ENCODE results near the gene CLTC.

CLTC gene

GRCh38 chr17:59723041-59723440, 103.3 kb downstream of the CLTC start:
- DNase-seq (ENCODE audit: low read depth in 1 of 2, low spot score in 1 of 2) = no peak

GRCh38 chr17:59723607-59724006, 103.9 kb downstream of the CLTC start:
- no peak for DNase-seq (ENCODE audit: low read depth in 1 of 2, low spot score in 1 of 2)

GRCh38 chr17:59725691-59726090, 106.0 kb downstream of the CLTC start:
- no peak for DNase-seq (ENCODE audit: low read depth in 1 of 2, low spot score in 1 of 2)

GRCh38 chr17:59727817-59728533, 108.3 kb downstream of the CLTC start:
- DNase-seq (ENCODE audit: low read depth in 1 of 2, low spot score in 1 of 2) = no peak

- DNase-seq (ENCODE audit: low read depth in 1 of 2, low spot score in 1 of 2) = no peak
Measured at GRCh38 chr17:59730268-59730834, 110.7 kb downstream of the CLTC start.

DNA sequence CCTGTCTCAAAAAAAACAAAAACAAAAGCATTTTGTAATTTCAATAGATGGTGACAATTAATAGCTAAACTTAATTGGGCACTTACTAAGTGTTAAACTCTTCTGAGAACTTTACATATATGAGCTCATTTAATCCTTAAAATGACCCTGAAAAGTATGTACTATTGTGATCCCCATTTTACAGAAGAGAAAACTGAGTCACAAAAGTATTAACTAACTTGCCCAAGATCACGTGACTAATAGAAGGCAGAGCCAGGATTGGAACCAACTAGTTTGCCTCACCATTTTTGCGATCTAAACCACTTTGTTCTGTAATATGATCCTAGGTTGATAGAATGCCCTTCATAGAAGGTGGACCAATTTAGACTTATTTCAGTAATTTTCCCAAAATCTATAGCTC, 114.0 kb downstream of the CLTC start:
- DNase-seq (ENCODE audit: low read depth in 1 of 2, low spot score in 1 of 2) = no peak

- DNase-seq (ENCODE audit: low read depth in 1 of 2, low spot score in 1 of 2) = no peak
Measured at GRCh38 chr17:59734226-59734625, 114.5 kb downstream of the CLTC start.

- DNase-seq (ENCODE audit: low read depth in 1 of 2, low spot score in 1 of 2) = no peak
Measured at GRCh38 chr17:59737324-59737723, 117.6 kb downstream of the CLTC start.

GRCh38 chr17:59743842-59744241, 124.1 kb downstream of the CLTC start:
- no peak for DNase-seq (ENCODE audit: low read depth in 1 of 2, low spot score in 1 of 2)

- no peak for DNase-seq (ENCODE audit: low read depth in 1 of 2, low spot score in 1 of 2)
Measured at GRCh38 chr17:59745040-59745439, 125.3 kb downstream of the CLTC start.
